Mesendoderm (in vitro differentiated cells): ENCODE data around the gene OTX1.
"Not testable (repeated sequence)": the region's sequence is repeated elsewhere in the genome, so short reads cannot be mapped to it uniquely, and the experiment has no call there.

Experiments used
- DNase-seq: peaks from one replicate; pipeline ENCODE4 v3.0.0; 2013
- H2AK5ac ChIP-seq: 2 replicates; pipeline ENCODE4 v1.6.1; 2013; ENCODE audit warnings: low read length, inconsistent platforms
- H2BK120ac ChIP-seq: 2 replicates; pipeline ENCODE4 v1.6.1; 2013; ENCODE audit warnings: low read depth, mild to moderate bottlenecking, low read length, moderate library complexity, mixed read lengths
- H2BK15ac ChIP-seq: replicated peaks from 2 replicates; pipeline ENCODE4 v1.6.1; 2013; ENCODE audit warnings: low read depth, mild to moderate bottlenecking, moderate library complexity
- H2BK5ac ChIP-seq: 2 replicates; pipeline ENCODE4 v1.6.1; 2013; ENCODE audit warnings: low read length, inconsistent platforms
- H3K18ac ChIP-seq: 2 replicates; pipeline ENCODE4 v1.6.1; 2013; ENCODE audit warnings: mild to moderate bottlenecking, low read length, mixed read lengths
- H3K23ac ChIP-seq: one replicate; pipeline ENCODE4 v1.6.1; 2013; ENCODE audit warnings: low read length
- H3K27ac ChIP-seq: 2 replicates; pipeline ENCODE4 v1.5.1; 2013; ENCODE audit warnings: low read depth, mild to moderate bottlenecking, inconsistent platforms, low read length, moderate library complexity
- H3K27me3 ChIP-seq: 2 replicates; pipeline ENCODE4 v1.6.1; 2013; ENCODE audit warnings: low read length, control low read depth, mild to moderate bottlenecking, inconsistent platforms; ENCODE audit not compliant: insufficient read depth, poor library complexity
- H3K36me3 ChIP-seq: 2 replicates; pipeline ENCODE4 v1.6.1; 2013; ENCODE audit warnings: low read length, inconsistent platforms; ENCODE audit not compliant: control insufficient read depth, insufficient read depth
- H3K4ac ChIP-seq: one replicate; pipeline ENCODE4 v1.6.1; 2013; ENCODE audit warnings: low read depth, mild to moderate bottlenecking, low read length, moderate library complexity
- H3K4me1 ChIP-seq: 2 replicates; pipeline ENCODE4 v1.6.1; 2013; ENCODE audit warnings: low read depth, low read length, inconsistent platforms; ENCODE audit not compliant: control insufficient read depth
- H3K4me2 ChIP-seq: 2 replicates; pipeline ENCODE4 v1.6.1; 2013; ENCODE audit warnings: low read length
- H3K4me3 ChIP-seq: 2 replicates; pipeline ENCODE4 v1.5.1; 2013; ENCODE audit warnings: mild to moderate bottlenecking, low read length
- H3K56ac ChIP-seq: one replicate; pipeline ENCODE4 v1.6.1; 2013; ENCODE audit warnings: low read length
- H3K79me1 ChIP-seq: 2 replicates; pipeline ENCODE4 v1.6.1; 2013; ENCODE audit warnings: low read length, inconsistent platforms
- H3K79me2 ChIP-seq: 2 replicates; pipeline ENCODE4 v1.6.1; 2013; ENCODE audit warnings: mild to moderate bottlenecking, low read length; ENCODE audit not compliant: control insufficient read depth, insufficient read depth
- H3K9ac ChIP-seq: 2 replicates; pipeline ENCODE4 v1.6.1; 2013; ENCODE audit warnings: low read length, inconsistent platforms
- H4K5ac ChIP-seq: one replicate; pipeline ENCODE4 v1.6.1; 2013; ENCODE audit warnings: low read length
- H4K8ac ChIP-seq: one replicate; pipeline ENCODE4 v1.6.1; 2013; ENCODE audit warnings: low read depth, mild to moderate bottlenecking, control low read depth, low read length, moderate library complexity
- WGBS: extraction: QIAGEN DNeasy Blood & Tissue Kit; methylation state at CpG from one replicate; pipeline ENCODE4 v1.1.7; 2013; ENCODE audit warnings: low lambda C conversion rate, missing lambda C conversion rate; ENCODE audit not compliant: insufficient coverage; ENCODE audit errors: extremely low coverage; 5-methylcytosine and 5-hydroxymethylcytosine counted together

OTX1 gene

DNA sequence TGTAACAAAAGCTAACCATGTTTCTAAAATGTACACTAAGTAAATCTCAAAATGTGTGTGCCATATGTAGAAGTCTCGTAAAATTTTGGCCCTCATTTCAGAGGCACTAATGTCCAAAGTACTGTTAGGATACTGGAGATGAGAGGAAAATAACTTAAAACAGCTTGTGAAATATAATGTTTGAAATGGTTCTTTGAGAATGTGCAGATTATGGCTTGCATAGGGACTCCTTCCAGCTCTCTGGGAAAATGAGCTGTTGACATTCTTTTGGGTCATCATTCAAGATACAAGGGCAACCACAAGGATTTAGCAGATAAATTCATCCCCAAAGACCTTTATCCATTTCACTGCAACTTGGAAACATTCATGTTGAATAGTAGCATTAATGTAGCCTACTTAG lies 38.1 kb upstream of the OTX1 start:
- Histone ChIP-seq H3K4me3 (no peak overlapping the region), H2BK5ac (no peak overlapping the region), H3K36me3 (no peaks in the 10 kb centered on the region), H2BK120ac (no peak overlapping the region), H3K4ac (no peak overlapping the region), H4K8ac (no peak overlapping the region), H3K18ac (no peak overlapping the region), H3K27ac (no peak overlapping the region), H3K9ac (no peak overlapping the region), H3K23ac (no peak overlapping the region), H4K5ac (no peak overlapping the region), H3K4me1 (no peaks in the 10 kb centered on the region), H2AK5ac (no peak overlapping the region), H3K79me2 (no peaks in the 10 kb centered on the region), H3K79me1 (no peaks in the 10 kb centered on the region), H3K27me3 (no peaks in the 10 kb centered on the region), H3K4me2 (no peak overlapping the region), H2BK15ac (no peak overlapping the region), H3K56ac (no peak overlapping the region)
- no peak for DNase-seq
- no CpG with 5 or more reads among the region's 1 CpG for WGBS

DNA sequence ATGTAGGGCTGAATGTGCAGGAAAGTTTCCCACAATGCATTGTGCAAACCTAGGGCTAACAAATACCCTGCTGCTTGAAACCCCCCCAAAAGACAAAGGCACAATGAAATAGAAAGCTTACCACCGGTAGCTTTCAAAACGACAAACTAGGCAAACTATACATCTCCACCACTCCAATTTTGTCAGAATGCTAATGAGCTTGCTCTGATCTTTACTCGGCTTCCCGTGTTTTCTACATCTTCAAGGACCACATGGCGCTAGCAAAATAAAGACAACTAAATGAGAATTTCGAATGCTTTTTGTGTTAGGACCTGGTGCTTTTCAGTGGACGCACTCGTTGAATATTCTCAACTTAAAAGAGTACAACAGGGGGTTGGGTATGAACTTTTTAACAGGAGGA lies 37.2 kb upstream of the OTX1 start:
- no peak overlapping the region for H3K27ac ChIP-seq
- no peak overlapping the region for H3K9ac ChIP-seq
- H3K18ac ChIP-seq: no peak overlapping the region
- H3K27me3 ChIP-seq: no peaks in the 10 kb centered on the region
- no peak for DNase-seq
- H3K4me2 ChIP-seq: no peak overlapping the region
- no peak overlapping the region for H2AK5ac ChIP-seq
- H3K56ac ChIP-seq: no peak overlapping the region
- H3K36me3 ChIP-seq: no peaks in the 10 kb centered on the region
- H2BK15ac ChIP-seq: no peak overlapping the region
- H2BK120ac ChIP-seq: no peak overlapping the region
- no peak overlapping the region for H4K5ac ChIP-seq
- no peaks in the 10 kb centered on the region for H3K79me2 ChIP-seq
- no CpG with 5 or more reads among the region's 8 CpGs for WGBS
- no peak overlapping the region for H3K23ac ChIP-seq
- H3K79me1 ChIP-seq: no peaks in the 10 kb centered on the region
- H3K4me1 ChIP-seq: no peaks in the 10 kb centered on the region
- no peak overlapping the region for H3K4me3 ChIP-seq
- H2BK5ac ChIP-seq: no peak overlapping the region
- no peak overlapping the region for H4K8ac ChIP-seq
- H3K4ac ChIP-seq: no peak overlapping the region

DNA sequence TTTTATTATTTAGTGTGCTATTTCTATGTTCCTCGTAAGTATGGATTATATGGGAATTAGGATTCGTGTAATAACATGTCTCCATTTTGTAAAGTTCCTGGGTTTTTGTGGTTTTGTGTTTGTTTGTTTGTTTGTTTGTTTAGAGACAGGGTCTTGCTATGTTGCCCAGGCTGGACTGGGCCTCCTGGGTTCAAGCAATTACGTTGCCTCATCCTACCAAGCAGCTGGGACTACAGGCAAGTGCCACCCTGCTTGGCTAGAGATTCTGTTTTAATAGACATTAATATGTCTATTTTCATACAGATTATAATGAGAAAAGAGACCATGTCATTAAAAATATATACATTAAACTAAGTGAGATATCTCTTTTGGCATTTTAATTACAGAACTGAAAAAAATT lies 35.2 kb upstream of the OTX1 start:
- Histone ChIP-seq H3K36me3 (no peaks in the 10 kb centered on the region), H3K9ac (no peak overlapping the region), H3K56ac (no peak overlapping the region), H3K23ac (no peak overlapping the region), H4K5ac (no peak overlapping the region), H3K27ac (no peak overlapping the region), H3K4me2 (no peak overlapping the region), H4K8ac (no peak overlapping the region), H3K27me3 (no peaks in the 10 kb centered on the region), H2BK5ac (no peak overlapping the region), H3K4me1 (no peaks in the 10 kb centered on the region), H3K79me2 (no peaks in the 10 kb centered on the region), H3K4ac (no peak overlapping the region), H3K4me3 (no peak overlapping the region), H2BK15ac (no peak overlapping the region), H2AK5ac (no peak overlapping the region), H3K79me1 (no peaks in the 10 kb centered on the region), H3K18ac (no peak overlapping the region), H2BK120ac (no peak overlapping the region)
- WGBS: no CpG with 5 or more reads among the region's 3 CpGs
- no peak for DNase-seq

GRCh38 chr2:63018439-63018838 lies 32.2 kb upstream of the OTX1 start:
- no peak overlapping the region for H3K23ac ChIP-seq
- no peak overlapping the region for H4K5ac ChIP-seq
- H2BK120ac ChIP-seq: no peak overlapping the region
- H3K36me3 ChIP-seq: no peaks in the 10 kb centered on the region
- H3K79me1 ChIP-seq: no peaks in the 10 kb centered on the region
- no peak overlapping the region for H4K8ac ChIP-seq
- no peaks in the 10 kb centered on the region for H3K79me2 ChIP-seq
- no peak overlapping the region for H3K4ac ChIP-seq
- H3K27ac ChIP-seq: no peak overlapping the region
- H3K9ac ChIP-seq: no peak overlapping the region
- H3K4me2 ChIP-seq: no peak overlapping the region
- H2BK15ac ChIP-seq: no peak overlapping the region
- H3K4me1 ChIP-seq: no peaks in the 10 kb centered on the region
- no peak overlapping the region for H3K56ac ChIP-seq
- no peak overlapping the region for H3K4me3 ChIP-seq
- no CpG with 5 or more reads among the region's 2 CpGs for WGBS
- H2BK5ac ChIP-seq: no peak overlapping the region
- H2AK5ac ChIP-seq: no peak overlapping the region
- DNase-seq: no peak
- H3K27me3 ChIP-seq: no peaks in the 10 kb centered on the region
- H3K18ac ChIP-seq: no peak overlapping the region

- not testable (repeated sequence) for H3K79me2 ChIP-seq, H2BK15ac ChIP-seq, H3K4me2 ChIP-seq, H3K23ac ChIP-seq, H4K5ac ChIP-seq, H3K18ac ChIP-seq, H2BK120ac ChIP-seq, H3K56ac ChIP-seq, DNase-seq, H3K36me3 ChIP-seq, H3K4me3 ChIP-seq, H2AK5ac ChIP-seq, H3K9ac ChIP-seq, H3K4me1 ChIP-seq, H4K8ac ChIP-seq, H3K27ac ChIP-seq, H3K79me1 ChIP-seq, H3K4ac ChIP-seq, H3K27me3 ChIP-seq, H2BK5ac ChIP-seq
- no CpG with 5 or more reads among the region's 8 CpGs for WGBS
These were observed 30.9 kb upstream of the OTX1 start for GRCh38 chr2:63019686-63020085.

- H3K4me2 ChIP-seq: no peak overlapping the region
- DNase-seq: peak; percentile 82
- no peak overlapping the region for H2BK15ac ChIP-seq
- H3K27ac ChIP-seq: no peak overlapping the region
- H3K27me3 ChIP-seq: no peaks in the 10 kb centered on the region
- H3K4me3 ChIP-seq: no peak overlapping the region
- no peak overlapping the region for H4K8ac ChIP-seq
- H2BK120ac ChIP-seq: no peak overlapping the region
- no peaks in the 10 kb centered on the region for H3K79me1 ChIP-seq
- H3K4ac ChIP-seq: no peak overlapping the region
- WGBS: no CpG with 5 or more reads among the region's 1 CpG
- no peak overlapping the region for H2AK5ac ChIP-seq
- H4K5ac ChIP-seq: no peak overlapping the region
- no peaks in the 10 kb centered on the region for H3K4me1 ChIP-seq
- H3K56ac ChIP-seq: no peak overlapping the region
- no peak overlapping the region for H3K18ac ChIP-seq
- no peaks in the 10 kb centered on the region for H3K79me2 ChIP-seq
- H3K23ac ChIP-seq: no peak overlapping the region
- H2BK5ac ChIP-seq: no peak overlapping the region
- no peak overlapping the region for H3K9ac ChIP-seq
- H3K36me3 ChIP-seq: no peaks in the 10 kb centered on the region
These were observed 27.2 kb upstream of the OTX1 start for GRCh38 chr2:63023444-63023843.
